Caco-2 (cell line): ENCODE results near the gene ISM1. TPM values are rescaled to one million over a fixed set of nuclear protein-coding genes. Genes with fewer than 3 reads are reported as not detected.
"Not testable (repeated sequence)": the region's sequence is repeated elsewhere in the genome, so short reads cannot be mapped to it uniquely, and the experiment has no call there.

Source experiments
- BruUV-seq: library from RNA; stranded (reverse); fragments of 400-500 nt; replicated peaks from 2 replicates; lab custom pipeline; 2021; lab: Mats Ljungman, UMichigan
- CTCF ChIA-PET: fragments of 300-600 bp; sonication (Branson Sonifier 250); formaldehyde crosslinking; loops from one replicate; lab custom pipeline; 2022; ENCODE audit warnings: antibody characterized with exemption; lab: Charles Lee
- POLR2A ChIA-PET: fragments of 300-600 bp; sonication (Branson Sonifier 250); formaldehyde crosslinking; loops from one replicate; lab custom pipeline; 2022; ENCODE audit warnings: antibody characterized with exemption; lab: Charles Lee
- DNase-seq, 2 experiments: peaks; one replicate each; pipeline versions ENCODE4 v3.0.0 to v3.0.0-alpha.2; 2020 to 2022
- H3K27me3 ChIP-seq: replicated peaks from 2 replicates; pipeline ENCODE4 v1.6.0; 2011; ENCODE audit warnings: low read length; ENCODE audit not compliant: control insufficient read depth, insufficient read depth
- H3K36me3 ChIP-seq: 2 replicates; pipeline ENCODE4 v1.5.1; 2011; ENCODE audit warnings: low read length; ENCODE audit not compliant: control insufficient read depth, insufficient read depth
- H3K4me1 ChIP-seq: fragments of 250-450 bp; sonication (Bioruptor Pico); 2 replicates; pipeline ENCODE4 v1.5.1; 2020; ENCODE audit warnings: mild to moderate bottlenecking
- H3K4me3 ChIP-seq: 2 replicates; pipeline ENCODE4 v1.5.1; 2011; ENCODE audit warnings: low read depth, mild to moderate bottlenecking, control low read depth, low read length
- H3K9me3 ChIP-seq: fragments of 250-450 bp; sonication (Bioruptor Pico); 2 replicates; pipeline ENCODE4 v1.5.1; 2020; ENCODE audit warnings: mild to moderate bottlenecking, moderate library complexity
- H3K27ac Mint-ChIP-seq: one replicate; pipeline ENCODE4 v1.8.0; 2022; ENCODE audit warnings: mixed read lengths; ENCODE audit not compliant: unreplicated experiment
- H3K27me3 Mint-ChIP-seq: one replicate; pipeline ENCODE4 v1.8.0; 2022; ENCODE audit warnings: mixed read lengths; ENCODE audit not compliant: insufficient read depth, unreplicated experiment
- H3K36me3 Mint-ChIP-seq: one replicate; pipeline ENCODE4 v1.8.0; 2022; ENCODE audit warnings: mild to moderate bottlenecking, mixed read lengths; ENCODE audit not compliant: insufficient read depth, unreplicated experiment
- H3K4me1 Mint-ChIP-seq: one replicate; pipeline ENCODE4 v1.8.0; 2022; ENCODE audit warnings: low read depth, mixed read lengths; ENCODE audit not compliant: unreplicated experiment
- H3K4me3 Mint-ChIP-seq: one replicate; pipeline ENCODE4 v1.8.0; 2022; ENCODE audit warnings: mild to moderate bottlenecking, moderate library complexity, mixed read lengths; ENCODE audit not compliant: unreplicated experiment
- H3K9me3 Mint-ChIP-seq: one replicate; pipeline ENCODE4 v1.8.0; 2022; ENCODE audit warnings: mixed read lengths; ENCODE audit not compliant: unreplicated experiment
- intact Hi-C: fragments of 100-400 bp; cut with micrococcal nuclease; formaldehyde crosslinking; loops from one replicate; pipeline ENCODE4 v1.10.0; 2022; ENCODE audit not compliant: unreplicated experiment
- total RNA-seq: library from RNA; stranded (reverse); gene quantifications from 2 replicates; pipeline ENCODE4 v1.2.3, GENCODE V29; 2022
- TF ChIP-seq, protein P1 (sequence below), 2 experiments: fragments of 200-600 bp in 1 of 2; IDR thresholded peaks; 1 replicate in 1 of 2; 2 replicates in 1 of 2; pipeline versions ENCODE4 v1.5.1 to v1.8.0; 2011 to 2022; ENCODE audit warnings: antibody characterized with exemption in 1 of 2, control low read depth in 1 of 2, inconsistent platforms in 1 of 2, low read depth in 1 of 2, low read length in 1 of 2, mild to moderate bottlenecking in 1 of 2, moderate library complexity in 1 of 2; ENCODE audit not compliant: insufficient read depth in 1 of 2, severe bottlenecking in 1 of 2, unreplicated experiment in 1 of 2

The ISM1 gene
- total RNA-seq, 1 experiment from 2014 or later = 1.8 TPM

GRCh38 chr20:13232999-13233398 lies 11.9 kb downstream of the ISM1 start:
- no TSS peak for BruUV-seq
- H3K4me3 ChIP-seq = no peak overlapping the region
- no peaks in the 10 kb centered on the region for H3K4me1 Mint-ChIP-seq
- no peak for DNase-seq
- H3K27me3 ChIP-seq = no peaks in the 10 kb centered on the region
- H3K27ac Mint-ChIP-seq = no peak overlapping the region
- intact Hi-C loops = no loop called here
- no peaks in the 10 kb centered on the region for H3K36me3 ChIP-seq
- no peak overlapping the region for H3K4me3 Mint-ChIP-seq
- peaks cover 3% of the 10 kb centered on the region for H3K27me3 Mint-ChIP-seq
- no peaks in the 10 kb centered on the region for H3K4me1 ChIP-seq
- H3K9me3 ChIP-seq = no peaks in the 10 kb centered on the region
- TF ChIP-seq, protein P1, sequence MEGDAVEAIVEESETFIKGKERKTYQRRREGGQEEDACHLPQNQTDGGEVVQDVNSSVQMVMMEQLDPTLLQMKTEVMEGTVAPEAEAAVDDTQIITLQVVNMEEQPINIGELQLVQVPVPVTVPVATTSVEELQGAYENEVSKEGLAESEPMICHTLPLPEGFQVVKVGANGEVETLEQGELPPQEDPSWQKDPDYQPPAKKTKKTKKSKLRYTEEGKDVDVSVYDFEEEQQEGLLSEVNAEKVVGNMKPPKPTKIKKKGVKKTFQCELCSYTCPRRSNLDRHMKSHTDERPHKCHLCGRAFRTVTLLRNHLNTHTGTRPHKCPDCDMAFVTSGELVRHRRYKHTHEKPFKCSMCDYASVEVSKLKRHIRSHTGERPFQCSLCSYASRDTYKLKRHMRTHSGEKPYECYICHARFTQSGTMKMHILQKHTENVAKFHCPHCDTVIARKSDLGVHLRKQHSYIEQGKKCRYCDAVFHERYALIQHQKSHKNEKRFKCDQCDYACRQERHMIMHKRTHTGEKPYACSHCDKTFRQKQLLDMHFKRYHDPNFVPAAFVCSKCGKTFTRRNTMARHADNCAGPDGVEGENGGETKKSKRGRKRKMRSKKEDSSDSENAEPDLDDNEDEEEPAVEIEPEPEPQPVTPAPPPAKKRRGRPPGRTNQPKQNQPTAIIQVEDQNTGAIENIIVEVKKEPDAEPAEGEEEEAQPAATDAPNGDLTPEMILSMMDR (IDR thresholded peaks at IDR 0.05; ENCODE audit: insufficient read depth in 1 of 2, low read depth in 1 of 2, low read length in 1 of 2, severe bottlenecking in 1 of 2, unreplicated experiment in 1 of 2) = no peak
- H3K36me3 Mint-ChIP-seq = no peaks in the 10 kb centered on the region
- ChIA-PET POLR2A (no interaction called here), CTCF (no interaction called here)
- H3K9me3 Mint-ChIP-seq = no peaks in the 10 kb centered on the region

DNA sequence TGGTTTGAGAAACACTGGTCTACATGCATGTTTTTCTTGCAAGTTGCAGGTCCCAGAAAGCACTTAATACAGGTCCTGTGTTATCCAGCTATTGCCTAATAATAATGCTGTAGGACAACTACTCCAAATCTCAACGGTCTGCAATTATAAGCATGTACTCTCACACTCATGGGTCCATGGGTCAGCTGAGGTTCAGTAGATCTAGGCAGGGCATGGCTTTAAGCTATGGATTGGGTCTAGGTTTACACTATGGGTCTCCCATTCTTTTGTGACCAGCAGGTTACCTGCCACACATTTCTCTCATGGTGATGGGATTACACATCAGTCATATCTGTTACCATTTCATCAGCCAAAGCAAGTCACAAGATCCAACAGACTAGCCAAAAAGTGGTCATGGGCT lies 13.9 kb downstream of the ISM1 start:
- no peaks in the 10 kb centered on the region for H3K4me1 Mint-ChIP-seq
- DNase-seq = no peak
- H3K4me3 Mint-ChIP-seq = no peak overlapping the region

DNA sequence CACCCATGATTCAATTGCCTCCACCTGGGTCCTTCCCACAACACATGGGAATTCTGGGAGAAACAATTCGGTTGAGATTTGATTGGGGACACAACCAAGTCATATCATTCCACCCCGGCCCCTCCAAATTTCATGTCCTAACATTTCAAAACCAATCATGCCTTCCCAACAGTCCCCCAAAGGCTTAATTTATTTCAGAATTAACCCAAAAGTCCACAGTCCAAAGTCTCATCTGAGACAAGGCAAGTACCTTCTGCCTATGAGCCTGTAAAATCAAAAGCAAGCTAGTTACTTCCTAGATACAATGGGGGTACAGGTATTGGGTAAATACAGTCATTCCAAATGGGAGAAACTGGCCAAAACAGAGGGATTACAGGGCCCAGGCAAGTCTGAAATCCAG lies 15.3 kb downstream of the ISM1 start:
- H3K27me3 ChIP-seq, H3K4me1 Mint-ChIP-seq, H3K27ac Mint-ChIP-seq, BruUV-seq, H3K27me3 Mint-ChIP-seq, POLR2A ChIA-PET, H3K9me3 Mint-ChIP-seq, H3K9me3 ChIP-seq, DNase-seq, H3K4me3 Mint-ChIP-seq, H3K4me1 ChIP-seq, H3K36me3 Mint-ChIP-seq, intact Hi-C loops, H3K4me3 ChIP-seq, CTCF ChIA-PET, H3K36me3 ChIP-seq: not testable (repeated sequence)

More for the DNA sequence above, 13.9 kb downstream of the ISM1 start:
- Histone ChIP-seq H3K27me3 (no peaks in the 10 kb centered on the region), H3K36me3 (no peaks in the 10 kb centered on the region), H3K4me3 (no peak overlapping the region), H3K4me1 (no peaks in the 10 kb centered on the region), H3K9me3 (no peaks in the 10 kb centered on the region)
- POLR2A ChIA-PET = no interaction called here
- TF ChIP-seq, protein P1 (IDR thresholded peaks at IDR 0.05; ENCODE audit: insufficient read depth in 1 of 2, low read depth in 1 of 2, low read length in 1 of 2, severe bottlenecking in 1 of 2, unreplicated experiment in 1 of 2) = no peak
- intact Hi-C loops = no loop called here
- Mint-ChIP-seq H3K27ac (no peak overlapping the region), H3K27me3 (no peaks in the 10 kb centered on the region), H3K9me3 (no peaks in the 10 kb centered on the region), H3K36me3 (no peaks in the 10 kb centered on the region)
- BruUV-seq = no TSS peak
- CTCF ChIA-PET = no interaction called here
